Glutamatergic neuron (in vitro differentiated cells): ENCODE data around the gene TNPO1. TPM values are rescaled to one million over a fixed set of nuclear protein-coding genes. Genes with fewer than 3 reads are reported as not detected.

Experiments used
- DNase-seq: peaks from one replicate; pipeline ENCODE4 v3.0.0; 2022
- H3K27ac Mint-ChIP-seq: one replicate; pipeline ENCODE4 v1.8.0; 2020; ENCODE audit warnings: mild to moderate bottlenecking, mixed read lengths, inconsistent platforms; ENCODE audit not compliant: unreplicated experiment
- H3K27me3 Mint-ChIP-seq: one replicate; pipeline ENCODE4 v1.8.0; 2020; ENCODE audit warnings: mild to moderate bottlenecking, moderate library complexity, mixed read lengths, inconsistent platforms; ENCODE audit not compliant: unreplicated experiment
- H3K36me3 Mint-ChIP-seq: one replicate; pipeline ENCODE4 v1.8.0; 2020; ENCODE audit warnings: mild to moderate bottlenecking, mixed read lengths, inconsistent platforms; ENCODE audit not compliant: unreplicated experiment
- H3K4me1 Mint-ChIP-seq: one replicate; pipeline ENCODE4 v1.8.0; 2020; ENCODE audit warnings: mild to moderate bottlenecking, low read depth, mixed read lengths, inconsistent platforms; ENCODE audit not compliant: unreplicated experiment
- H3K4me3 Mint-ChIP-seq: one replicate; pipeline ENCODE4 v1.8.0; 2020; ENCODE audit warnings: mild to moderate bottlenecking, mixed read lengths, inconsistent platforms; ENCODE audit not compliant: unreplicated experiment
- H3K9me3 Mint-ChIP-seq: one replicate; pipeline ENCODE4 v1.8.0; 2020; ENCODE audit warnings: mild to moderate bottlenecking, moderate library complexity, mixed read lengths, inconsistent platforms; ENCODE audit not compliant: unreplicated experiment
- total RNA-seq: library from RNA; stranded (reverse); fragmentation: NEBNext Ultra II Directional; extraction: Animal tissue kit (Norgen Biotek cat#: 25700); gene quantifications from one replicate; pipeline ENCODE4 v1.2.1, GENCODE V29; 2021; ENCODE audit not compliant: unreplicated experiment
- TF ChIP-seq, protein P1 (sequence below): fragments of 200-600 bp; sonication (generic); IDR thresholded peaks from one replicate; pipeline ENCODE4 v1.5.0; 2021; ENCODE audit not compliant: partially characterized antibody, unreplicated experiment

TNPO1 gene
- total RNA-seq, 1 donor from 2014 or later: 289 TPM

DNA sequence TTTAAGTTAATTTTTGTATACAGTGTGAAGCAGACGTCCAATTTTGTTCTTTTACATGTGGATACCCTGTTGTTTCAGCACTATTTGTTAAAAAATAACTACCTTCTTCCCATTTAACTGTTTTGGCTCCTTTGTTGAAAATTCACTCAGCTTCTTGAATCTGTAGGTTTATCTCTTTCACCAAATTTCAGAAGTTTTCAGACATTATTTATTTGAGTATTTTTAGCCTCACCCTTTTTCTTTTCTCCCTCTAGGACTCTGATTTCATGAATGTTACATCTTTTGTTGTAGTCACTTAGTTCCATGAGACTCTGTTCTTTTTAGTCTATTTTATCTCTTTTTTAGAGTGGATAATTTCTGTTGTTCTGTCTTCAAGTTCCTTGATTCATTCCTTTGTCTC lies 4.6 kb upstream of the TNPO1 start:
- no peak for DNase-seq
- Mint-ChIP-seq H3K27me3 (peaks cover 4% of the 10 kb centered on the region), H3K36me3 (peaks cover 13% of the 10 kb centered on the region), H3K4me1 (peaks cover 2% of the 10 kb centered on the region), H3K4me3 (no peak overlapping the region), H3K9me3 (peaks cover 7% of the 10 kb centered on the region), H3K27ac (no peak overlapping the region)
- TF ChIP-seq, protein P1, sequence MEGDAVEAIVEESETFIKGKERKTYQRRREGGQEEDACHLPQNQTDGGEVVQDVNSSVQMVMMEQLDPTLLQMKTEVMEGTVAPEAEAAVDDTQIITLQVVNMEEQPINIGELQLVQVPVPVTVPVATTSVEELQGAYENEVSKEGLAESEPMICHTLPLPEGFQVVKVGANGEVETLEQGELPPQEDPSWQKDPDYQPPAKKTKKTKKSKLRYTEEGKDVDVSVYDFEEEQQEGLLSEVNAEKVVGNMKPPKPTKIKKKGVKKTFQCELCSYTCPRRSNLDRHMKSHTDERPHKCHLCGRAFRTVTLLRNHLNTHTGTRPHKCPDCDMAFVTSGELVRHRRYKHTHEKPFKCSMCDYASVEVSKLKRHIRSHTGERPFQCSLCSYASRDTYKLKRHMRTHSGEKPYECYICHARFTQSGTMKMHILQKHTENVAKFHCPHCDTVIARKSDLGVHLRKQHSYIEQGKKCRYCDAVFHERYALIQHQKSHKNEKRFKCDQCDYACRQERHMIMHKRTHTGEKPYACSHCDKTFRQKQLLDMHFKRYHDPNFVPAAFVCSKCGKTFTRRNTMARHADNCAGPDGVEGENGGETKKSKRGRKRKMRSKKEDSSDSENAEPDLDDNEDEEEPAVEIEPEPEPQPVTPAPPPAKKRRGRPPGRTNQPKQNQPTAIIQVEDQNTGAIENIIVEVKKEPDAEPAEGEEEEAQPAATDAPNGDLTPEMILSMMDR: no peak

DNA sequence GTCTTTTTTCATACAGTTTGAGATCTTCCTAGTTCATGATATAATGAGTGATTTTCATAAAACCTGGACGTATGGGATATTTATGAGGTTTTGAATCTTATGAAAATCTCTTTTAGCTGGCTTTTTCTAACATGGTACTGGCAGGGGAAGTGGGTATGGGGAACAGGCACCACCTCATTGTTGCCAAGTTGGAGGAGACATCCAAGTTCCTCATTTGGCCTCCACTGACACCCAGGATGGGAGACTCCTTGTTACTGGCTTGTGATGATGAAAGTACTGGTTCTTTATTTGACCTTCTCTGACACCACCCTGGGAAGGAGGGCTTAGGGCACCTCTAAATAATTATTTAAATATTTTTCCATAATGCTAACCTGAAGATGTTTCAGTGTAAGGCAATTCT lies 4.0 kb upstream of the TNPO1 start:
- Mint-ChIP-seq H3K4me1 (peaks cover 2% of the 10 kb centered on the region), H3K27ac (no peak overlapping the region), H3K36me3 (peaks cover 11% of the 10 kb centered on the region), H3K27me3 (peaks cover 9% of the 10 kb centered on the region), H3K4me3 (no peak overlapping the region), H3K9me3 (peaks cover 12% of the 10 kb centered on the region)
- TF ChIP-seq, protein P1: no peak
- no peak for DNase-seq

DNA sequence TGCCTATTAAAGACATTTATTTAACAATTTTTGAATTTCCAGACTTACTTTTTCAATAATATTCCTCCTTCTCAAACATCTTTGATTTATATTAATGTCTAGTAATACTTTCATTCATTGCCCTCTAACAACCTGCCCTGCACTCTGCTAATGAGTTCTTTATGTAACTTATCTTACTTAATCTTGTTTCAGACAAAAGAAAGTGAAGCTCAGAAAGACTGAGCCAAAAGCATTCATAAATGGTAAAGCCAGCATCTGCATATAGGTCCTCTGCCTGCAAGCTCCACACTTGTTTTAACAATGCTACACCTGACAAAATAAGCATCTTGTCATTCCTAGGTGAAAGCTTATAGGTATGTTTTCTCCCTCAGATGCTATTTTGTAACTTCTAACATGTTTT lies 2.4 kb upstream of the TNPO1 start:
- Mint-ChIP-seq H3K4me3 (no peak overlapping the region), H3K27me3 (peaks cover 11% of the 10 kb centered on the region), H3K9me3 (peaks cover 18% of the 10 kb centered on the region), H3K27ac (no peak overlapping the region), H3K36me3 (peaks cover 6% of the 10 kb centered on the region), H3K4me1 (peaks cover 6% of the 10 kb centered on the region)
- TF ChIP-seq, protein P1: no peak
- DNase-seq: no peak

DNA sequence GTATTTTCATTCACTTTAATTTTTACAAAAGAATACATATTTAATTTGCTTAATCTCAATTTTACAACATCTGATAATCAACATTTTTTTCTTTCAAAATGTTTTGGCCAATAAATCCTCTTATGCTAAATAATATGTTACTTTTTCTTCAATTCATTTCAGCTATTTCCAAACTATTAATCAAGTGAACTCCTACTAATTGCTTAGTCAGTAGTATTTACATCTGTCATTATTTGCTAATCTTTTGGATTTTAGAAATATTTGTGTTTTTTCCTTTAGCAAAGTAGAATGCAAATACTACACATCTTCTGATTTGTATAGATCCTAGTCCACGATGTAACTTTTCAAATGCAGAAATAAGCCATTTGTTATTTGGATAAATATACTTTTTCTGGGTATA lies 1.6 kb upstream of the TNPO1 start:
- peaks cover 11% of the 10 kb centered on the region for H3K4me1 Mint-ChIP-seq
- H3K36me3 Mint-ChIP-seq: no peaks in the 10 kb centered on the region

DNA sequence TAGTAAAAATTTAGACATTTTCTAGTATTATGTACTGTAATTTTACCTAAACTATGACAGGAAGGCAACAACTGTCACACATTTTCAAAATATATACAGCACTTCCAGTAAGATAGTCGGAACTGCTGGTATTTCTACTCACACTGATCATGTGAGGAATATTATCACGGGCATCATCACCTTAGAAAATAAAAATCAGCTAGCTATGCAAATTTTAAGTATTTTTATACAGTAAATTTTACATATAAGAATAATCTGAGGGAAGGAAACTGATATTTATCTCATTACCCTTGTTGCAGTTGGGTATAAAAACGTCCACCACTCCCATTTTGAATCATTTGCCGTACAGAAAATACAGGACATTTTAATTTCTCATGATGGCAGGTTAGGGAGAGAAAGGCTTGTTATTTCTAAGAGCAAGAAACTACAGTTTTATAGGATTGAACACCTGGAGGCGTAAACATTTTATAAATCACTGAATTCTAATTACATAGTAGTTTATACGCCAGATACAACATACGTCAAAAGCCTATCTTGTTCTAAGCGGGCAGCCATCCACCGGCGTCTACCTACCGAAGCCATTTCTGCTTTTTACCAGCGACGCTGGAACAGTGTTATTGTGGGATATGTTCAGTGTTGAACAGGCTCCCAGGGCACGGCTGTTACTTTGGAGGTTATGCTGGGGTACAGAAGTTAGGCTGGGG lies 729 bp upstream of the TNPO1 start:
- peaks cover 14% of the 10 kb centered on the region for H3K9me3 Mint-ChIP-seq
- H3K4me3 Mint-ChIP-seq: peak overlapping the region; percentile 88
- peaks cover 9% of the 10 kb centered on the region for H3K27me3 Mint-ChIP-seq
- TF ChIP-seq, protein P1: no peak
- peak overlapping the region; percentile 89 for H3K27ac Mint-ChIP-seq
- H3K36me3 Mint-ChIP-seq: no peaks in the 10 kb centered on the region
- no peak for DNase-seq
- H3K4me1 Mint-ChIP-seq: peaks cover 11% of the 10 kb centered on the region

More for the DNA sequence above, 1.6 kb upstream of the TNPO1 start:
- no peak for DNase-seq
- Mint-ChIP-seq H3K4me3 (peak overlapping the region; percentile 46), H3K27ac (peak overlapping the region; percentile 22), H3K9me3 (peaks cover 14% of the 10 kb centered on the region), H3K27me3 (peaks cover 9% of the 10 kb centered on the region)
- TF ChIP-seq, protein P1: no peak
